Osteocyte (in vitro differentiated cells): Measurements from ENCODE around the gene RABGAP1. TPM values are rescaled to one million over a fixed set of nuclear protein-coding genes. Genes with fewer than 3 reads are reported as not detected.
A peak's percentile ranks its signal among the peaks of the same experiment; 100 is the strongest.

Experiments used
- DNase-seq: peaks from one replicate; pipeline ENCODE4 v3.0.0; 2021; ENCODE audit warnings: mixed read lengths; ENCODE audit not compliant: unreplicated experiment; ENCODE audit errors: extremely low spot score
- H3K27ac Mint-ChIP-seq: one replicate; pipeline ENCODE4 v1.8.0; 2021; ENCODE audit warnings: mild to moderate bottlenecking, mixed read lengths; ENCODE audit not compliant: unreplicated experiment
- H3K27me3 Mint-ChIP-seq: one replicate; pipeline ENCODE4 v1.8.0; 2021; ENCODE audit warnings: mixed read lengths; ENCODE audit not compliant: unreplicated experiment
- H3K36me3 Mint-ChIP-seq: one replicate; pipeline ENCODE4 v1.8.0; 2021; ENCODE audit warnings: mixed read lengths; ENCODE audit not compliant: unreplicated experiment
- H3K4me1 Mint-ChIP-seq: one replicate; pipeline ENCODE4 v1.8.0; 2021; ENCODE audit warnings: mixed read lengths; ENCODE audit not compliant: unreplicated experiment
- H3K4me3 Mint-ChIP-seq: one replicate; pipeline ENCODE4 v1.8.0; 2021; ENCODE audit warnings: mild to moderate bottlenecking, moderate library complexity, mixed read lengths; ENCODE audit not compliant: unreplicated experiment
- H3K9me3 Mint-ChIP-seq: one replicate; pipeline ENCODE4 v1.8.0; 2021; ENCODE audit warnings: mixed read lengths; ENCODE audit not compliant: unreplicated experiment
- total RNA-seq: library from RNA; stranded (reverse); gene quantifications from 2 replicates; pipeline ENCODE4 v1.2.1, GENCODE V29; 2021
- TF ChIP-seq, protein P1 (sequence below): fragments of 200-600 bp; sonication (generic); IDR thresholded peaks from 2 replicates; pipeline ENCODE4 v1.5.0; 2021; ENCODE audit warnings: antibody characterized with exemption, mild to moderate bottlenecking, moderate library complexity

The RABGAP1 gene
- total RNA-seq, 1 donor from 2014 or later, result 88.4 TPM

GRCh38 chr9:122922713-122923112, 18.1 kb upstream of the RABGAP1 start:
- no peaks in the 10 kb centered on the region for H3K27me3 Mint-ChIP-seq
- no peak overlapping the region for H3K27ac Mint-ChIP-seq
- TF ChIP-seq, protein P1, sequence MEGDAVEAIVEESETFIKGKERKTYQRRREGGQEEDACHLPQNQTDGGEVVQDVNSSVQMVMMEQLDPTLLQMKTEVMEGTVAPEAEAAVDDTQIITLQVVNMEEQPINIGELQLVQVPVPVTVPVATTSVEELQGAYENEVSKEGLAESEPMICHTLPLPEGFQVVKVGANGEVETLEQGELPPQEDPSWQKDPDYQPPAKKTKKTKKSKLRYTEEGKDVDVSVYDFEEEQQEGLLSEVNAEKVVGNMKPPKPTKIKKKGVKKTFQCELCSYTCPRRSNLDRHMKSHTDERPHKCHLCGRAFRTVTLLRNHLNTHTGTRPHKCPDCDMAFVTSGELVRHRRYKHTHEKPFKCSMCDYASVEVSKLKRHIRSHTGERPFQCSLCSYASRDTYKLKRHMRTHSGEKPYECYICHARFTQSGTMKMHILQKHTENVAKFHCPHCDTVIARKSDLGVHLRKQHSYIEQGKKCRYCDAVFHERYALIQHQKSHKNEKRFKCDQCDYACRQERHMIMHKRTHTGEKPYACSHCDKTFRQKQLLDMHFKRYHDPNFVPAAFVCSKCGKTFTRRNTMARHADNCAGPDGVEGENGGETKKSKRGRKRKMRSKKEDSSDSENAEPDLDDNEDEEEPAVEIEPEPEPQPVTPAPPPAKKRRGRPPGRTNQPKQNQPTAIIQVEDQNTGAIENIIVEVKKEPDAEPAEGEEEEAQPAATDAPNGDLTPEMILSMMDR, result no peak
- H3K4me1 Mint-ChIP-seq, result no peaks in the 10 kb centered on the region
- no peak overlapping the region for H3K4me3 Mint-ChIP-seq
- H3K9me3 Mint-ChIP-seq, result no peaks in the 10 kb centered on the region
- DNase-seq, result no peak
- peaks cover 14% of the 10 kb centered on the region for H3K36me3 Mint-ChIP-seq

DNA sequence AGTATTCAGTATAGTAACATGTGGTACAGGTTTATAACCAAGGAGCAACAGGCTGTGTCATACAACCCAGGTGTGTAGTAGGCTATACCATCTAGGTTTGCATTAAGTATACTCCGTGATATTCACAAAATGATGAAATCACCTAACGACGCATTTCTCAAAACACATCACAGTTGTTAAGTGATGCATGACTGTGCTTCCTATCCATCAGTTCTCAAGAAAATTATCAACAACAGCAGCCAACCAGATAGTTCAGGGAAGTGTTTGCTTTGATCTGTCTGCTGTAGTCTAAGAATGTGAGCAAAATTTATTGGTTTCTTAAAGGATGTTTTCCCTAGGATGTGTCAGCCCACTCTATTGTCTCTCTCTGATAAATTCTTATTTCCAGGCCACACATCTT, 16.9 kb upstream of the RABGAP1 start:
- TF ChIP-seq, protein P1, result no peak
- DNase-seq, result no peak
- H3K27ac Mint-ChIP-seq, result no peak overlapping the region
- no peaks in the 10 kb centered on the region for H3K27me3 Mint-ChIP-seq
- H3K9me3 Mint-ChIP-seq, result no peaks in the 10 kb centered on the region
- peaks cover 11% of the 10 kb centered on the region for H3K36me3 Mint-ChIP-seq
- no peak overlapping the region for H3K4me3 Mint-ChIP-seq
- no peaks in the 10 kb centered on the region for H3K4me1 Mint-ChIP-seq

DNA sequence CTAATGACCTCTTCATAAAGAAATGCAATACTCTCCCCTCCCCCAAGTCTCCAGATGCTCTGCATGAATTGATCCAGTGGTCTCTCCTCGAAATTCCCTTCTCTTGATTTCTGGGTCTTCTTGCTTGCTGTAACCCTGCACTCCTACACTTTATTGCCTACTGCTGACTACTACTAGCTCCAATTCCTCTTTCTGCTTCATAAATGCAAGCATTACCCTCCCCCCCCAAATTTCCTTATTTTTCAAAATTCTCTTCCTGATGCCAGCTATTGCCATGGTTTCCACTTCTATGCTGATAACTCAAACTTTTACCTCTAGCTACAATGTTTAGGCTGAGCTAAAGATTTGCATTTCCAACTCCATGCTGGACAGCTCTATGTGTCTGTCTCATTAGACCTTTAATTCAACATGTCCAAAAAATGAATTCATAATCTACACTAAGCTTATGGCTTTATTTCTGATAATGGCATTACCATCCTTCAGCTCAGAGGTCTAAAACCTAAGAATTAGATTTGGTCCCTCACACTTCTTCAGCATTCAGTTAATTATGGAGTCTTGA, 10.9 kb upstream of the RABGAP1 start:
- H3K4me3 Mint-ChIP-seq, result no peak overlapping the region
- peaks cover 4% of the 10 kb centered on the region for H3K36me3 Mint-ChIP-seq
- H3K4me1 Mint-ChIP-seq, result peaks cover 18% of the 10 kb centered on the region
- TF ChIP-seq, protein P1, result no peak
- no peaks in the 10 kb centered on the region for H3K27me3 Mint-ChIP-seq
- H3K9me3 Mint-ChIP-seq, result no peaks in the 10 kb centered on the region
- DNase-seq, result no peak
- H3K27ac Mint-ChIP-seq, result no peak overlapping the region

DNA sequence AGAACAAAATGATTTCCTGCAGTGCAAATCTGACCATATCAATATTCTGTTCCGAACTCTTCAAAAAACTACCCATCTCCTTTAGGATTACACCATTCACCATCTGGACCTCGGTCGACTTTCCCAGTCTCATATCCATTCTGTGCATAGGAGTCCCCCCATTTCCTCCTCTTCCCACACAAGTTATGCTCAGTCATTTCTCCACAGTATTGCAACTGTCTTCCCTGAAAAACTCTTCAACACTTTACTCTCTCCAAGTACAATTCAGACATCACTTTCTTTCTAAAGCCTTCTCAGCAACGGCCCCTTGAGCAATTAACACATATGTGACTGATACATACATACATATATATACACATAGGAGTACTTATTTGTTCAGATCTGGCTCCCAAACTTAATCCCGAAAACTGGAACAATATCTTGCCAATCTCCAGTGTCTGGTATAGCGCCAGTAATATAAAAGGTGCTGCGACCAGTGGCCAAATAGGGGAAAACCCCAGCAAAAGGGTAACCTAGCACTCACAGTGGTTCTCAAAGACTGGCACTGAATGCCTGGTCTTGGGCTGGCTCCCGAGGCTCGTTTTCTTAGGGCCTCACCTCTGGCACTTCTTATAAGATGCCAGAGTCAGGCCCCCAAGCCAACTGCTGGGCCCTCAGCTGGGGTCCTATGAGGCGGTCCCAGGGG, 10.1 kb upstream of the RABGAP1 start:
- Mint-ChIP-seq H3K4me3 (no peak overlapping the region), H3K27ac (no peak overlapping the region), H3K27me3 (no peaks in the 10 kb centered on the region), H3K36me3 (peaks cover 6% of the 10 kb centered on the region), H3K9me3 (no peaks in the 10 kb centered on the region), H3K4me1 (peaks cover 22% of the 10 kb centered on the region)
- TF ChIP-seq, protein P1, result peak; percentile 6
- DNase-seq, result no peak

GRCh38 chr9:122931226-122932121, 9.3 kb upstream of the RABGAP1 start, which contains the start of gene ZBTB26:
Gene ZBTB26, minus strand, starts transcription at chr9:122931512. Its CDS starts 11,578 bp downstream, at chr9:122919934.
- Mint-ChIP-seq H3K4me3 (no peak within 1 kb of the TSS), H3K27ac (no peak within 1 kb of the TSS), H3K27me3 (no peaks in the 10 kb centered on the region), H3K36me3 (peaks cover 4% of the 10 kb centered on the region), H3K4me1 (peaks cover 22% of the 10 kb centered on the region), H3K9me3 (no peaks in the 10 kb centered on the region)
- TF ChIP-seq, protein P1, result no peak
- DNase-seq, result peak; percentile 96
